K562 (cell line): Measurements from ENCODE around the gene TJP3. TPM values are rescaled to one million over a fixed set of nuclear protein-coding genes. Genes with fewer than 3 reads are reported as not detected.

ENCODE experiments used
- CXXC5 ChIP-seq: fragments of 250-450 bp; sonication (Bioruptor Pico); IDR thresholded peaks from 2 replicates; pipeline ENCODE4 v1.8.0; 2022; ENCODE audit warnings: inconsistent platforms, mild to moderate bottlenecking, moderate library complexity
- HLTF ChIP-seq: fragments of 450-650 bp; IDR thresholded peaks from 2 replicates; pipeline ENCODE4 v1.6.1; 2016
- HNRNPH1 ChIP-seq: fragments of 200-400 bp; formaldehyde crosslinking; optimal IDR thresholded peaks from 2 replicates; pipeline ENCODE3; 2017; ENCODE audit warnings: low read depth, mild to moderate bottlenecking, low read length, moderate library complexity
- KHSRP ChIP-seq: fragments of 450-650 bp; IDR thresholded peaks from 2 replicates; pipeline ENCODE4 v1.6.1; 2017
- NCOA2 ChIP-seq, 2 experiments: fragments of 450-650 bp; IDR thresholded peaks; 2 replicates each; pipeline ENCODE4 v1.6.1; 2018; ENCODE audit warnings: mild to moderate bottlenecking in 2 of 2, moderate library complexity in 1 of 2; ENCODE audit not compliant: partially characterized antibody in 2 of 2
- NR2C2 ChIP-seq, 2 experiments: fragments of 200-800 bp in 1 of 2; sonication (Bioruptor generic) in 1 of 2; sonication (generic) in 1 of 2; formaldehyde crosslinking in 1 of 2; IDR thresholded peaks; 2 replicates each; pipeline versions ENCODE4 v1.6.1 to v1.8.0; 2016 to 2022; ENCODE audit warnings: mild to moderate bottlenecking in 1 of 2, missing compliant biosample characterization in 1 of 2, missing genetic modification characterization in 1 of 2, missing genetic modification reagents in 1 of 2
- RFX7 ChIP-seq: fragments of 250-450 bp; sonication (Bioruptor Pico); IDR thresholded peaks from 2 replicates; pipeline ENCODE4 v1.5.1; 2021; ENCODE audit warnings: mild to moderate bottlenecking
- TGIF2 ChIP-seq: sonication (generic); formaldehyde crosslinking; IDR thresholded peaks from 2 replicates; pipeline ENCODE4 v1.8.1; 2022; ENCODE audit warnings: mild to moderate bottlenecking, missing genetic modification reagents, moderate library complexity
- ZNF133 ChIP-seq: fragments of 250-450 bp; sonication (Bioruptor Pico); IDR thresholded peaks from 2 replicates; pipeline ENCODE4 v1.4.0; 2020; ENCODE audit warnings: mild to moderate bottlenecking
- ZNF263 ChIP-seq: sonication (generic); formaldehyde crosslinking; IDR thresholded peaks from 2 replicates; pipeline ENCODE4 v1.8.0; 2022; ENCODE audit warnings: mild to moderate bottlenecking, missing genetic modification reagents, borderline replicate concordance
- ZNF311 ChIP-seq: fragments of 250-450 bp; sonication (Bioruptor Pico); IDR thresholded peaks from 2 replicates; pipeline ENCODE4 v1.4.0; 2020; ENCODE audit warnings: mild to moderate bottlenecking, moderate library complexity
- ZNF347 ChIP-seq: fragments of 450-650 bp; formaldehyde crosslinking; IDR thresholded peaks from 2 replicates; pipeline ENCODE4 v1.4.0; 2020; ENCODE audit warnings: low read depth, mild to moderate bottlenecking, moderate library complexity
- polyA plus RNA-seq, 8 experiments: library from polyadenylated mRNA; depleted of rRNA in 4 of 8; stranded (reverse) in 5 of 8; unstranded in 3 of 8; fragments of >200 nt; fragmentation: Nextera tagmentation in 2 of 8; fragmentation: Illumina TruSeq in 1 of 8; extraction: Ambion mirVana in 2 of 8; extraction: Trizol in 1 of 8; gene quantifications; 2 replicates each; pipeline versions ENCODE4 v1.2.1 to v1.2.3, GENCODE V29; 2011 to 2014; ENCODE audit warnings: inconsistent platforms in 1 of 8, missing spikeins in 1 of 8
- total RNA-seq, 7 experiments: library from RNA; depleted of rRNA in 6 of 7; stranded (reverse); fragments of >200 nt in 6 of 7; fragmentation: Illumina TruSeq in 2 of 7; extraction: Trizol in 2 of 7; gene quantifications; 2 replicates each; pipeline versions ENCODE4 v1.2.1 to v1.2.3, GENCODE V29; 2011 to 2021; ENCODE audit warnings: low replicate concordance in 1 of 7
- TF ChIP-seq, protein P1 (sequence below): fragments of 150-350 bp; conservative IDR thresholded peaks from 2 replicates; pipeline ENCODE4 v1.6.1; 2014; ENCODE audit warnings: low read length
- TF ChIP-seq, protein P2 (sequence below): fragments of 450-650 bp; IDR thresholded peaks from 2 replicates; pipeline ENCODE4 v1.6.1; 2017; ENCODE audit warnings: antibody characterized with exemption
- TF ChIP-seq, protein P3 (sequence below), 2 experiments: fragments of 250-450 bp in 1 of 2; fragments of 450-650 bp in 1 of 2; sonication (Bioruptor Pico) in 1 of 2; IDR thresholded peaks; 2 replicates each; pipeline versions ENCODE4 v1.6.1 to v1.8.0; 2016 to 2021; ENCODE audit warnings: mild to moderate bottlenecking in 2 of 2, moderate library complexity in 2 of 2, missing compliant biosample characterization in 1 of 2, missing genetic modification characterization in 1 of 2
- TF ChIP-seq, protein P4 (sequence below): fragments of 450-650 bp; IDR thresholded peaks from 2 replicates; pipeline ENCODE4 v1.6.1; 2016; ENCODE audit warnings: missing biosample characterization, missing genetic modification characterization
- TF ChIP-seq, protein P5 (sequence below): IDR thresholded peaks from 3 replicates; pipeline ENCODE4 v1.6.1; 2011; ENCODE audit warnings: borderline replicate concordance, mild to moderate bottlenecking, moderate library complexity; ENCODE audit not compliant: insufficient read length; ENCODE audit errors: extremely low read depth

The TJP3 gene
- total and polyA plus RNA-seq, 9 of the 15 experiments (the other 6 are each of a cell fraction or from before 2014, with no cell fraction given) = 0.11 to 2.4 (median 0.57) TPM; not detected in 1

DNA sequence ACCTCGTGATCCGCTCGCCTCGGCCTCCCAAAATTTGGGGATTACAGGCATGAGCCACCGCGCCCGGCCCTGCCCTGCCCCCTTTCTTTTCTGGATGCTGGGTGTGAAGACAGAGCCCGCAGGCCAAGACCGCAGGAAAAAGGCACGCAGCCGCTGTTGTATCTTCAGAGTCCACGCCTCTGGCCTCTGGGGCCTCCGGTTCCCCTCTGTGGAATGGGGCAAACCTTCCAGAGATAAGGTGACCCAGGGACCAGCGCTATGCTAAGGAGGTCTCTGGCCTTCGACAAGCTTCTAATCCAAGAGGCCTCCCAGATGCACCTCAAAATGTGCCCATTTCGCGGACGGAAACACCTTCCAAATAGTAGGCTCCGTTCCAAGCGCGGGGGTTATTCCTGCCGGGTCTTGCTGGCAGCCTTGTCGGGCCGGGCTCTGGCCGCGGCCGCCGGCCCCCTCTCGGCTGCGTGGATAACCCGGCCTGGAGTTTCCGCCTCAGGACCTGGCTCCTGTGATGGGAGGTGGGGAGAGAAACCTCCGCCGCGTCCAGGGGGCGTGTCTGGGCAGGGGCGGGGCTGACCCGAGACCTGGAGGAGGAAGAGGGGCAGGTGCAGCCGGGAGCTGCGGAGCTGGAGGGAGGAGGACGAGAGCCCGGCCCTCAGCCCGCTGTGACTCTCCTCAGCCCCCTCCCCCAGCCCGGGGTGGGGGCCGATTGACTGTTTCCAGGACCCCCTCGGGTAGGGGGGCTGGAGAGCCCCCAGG, 13.1 kb downstream of the TJP3 start (continued):
- TF ChIP-seq NR2C2 (CRISPR knock-in tag; IDR thresholded peaks at IDR 0.05) (no peak), NR2C2 (tag; IDR thresholded peaks at IDR 0.05) (peak; percentile 52; the same call in 1 of the 2 replicates), NCOA2 (IDR thresholded peaks at IDR 0.05; ENCODE audit: partially characterized antibody in 2 of 2) (no peak), KHSRP (no peak), ZNF133 (no peak), CXXC5 (CRISPR knock-in tag) (peak; percentile 91), RFX7 (CRISPR knock-in tag) (no peak), TGIF2 (0 out of 2 replicates have a peak, but pooled peaks have one; percentile 47), ZNF263 (CRISPR knock-in tag) (no peak; the same call in 1 of the 2 replicates), HLTF (no peak), ZNF347 (CRISPR knock-in tag) (no peak), ZNF311 (CRISPR knock-in tag) (no peak), HNRNPH1 (no peak)
- TF ChIP-seq, protein P1, sequence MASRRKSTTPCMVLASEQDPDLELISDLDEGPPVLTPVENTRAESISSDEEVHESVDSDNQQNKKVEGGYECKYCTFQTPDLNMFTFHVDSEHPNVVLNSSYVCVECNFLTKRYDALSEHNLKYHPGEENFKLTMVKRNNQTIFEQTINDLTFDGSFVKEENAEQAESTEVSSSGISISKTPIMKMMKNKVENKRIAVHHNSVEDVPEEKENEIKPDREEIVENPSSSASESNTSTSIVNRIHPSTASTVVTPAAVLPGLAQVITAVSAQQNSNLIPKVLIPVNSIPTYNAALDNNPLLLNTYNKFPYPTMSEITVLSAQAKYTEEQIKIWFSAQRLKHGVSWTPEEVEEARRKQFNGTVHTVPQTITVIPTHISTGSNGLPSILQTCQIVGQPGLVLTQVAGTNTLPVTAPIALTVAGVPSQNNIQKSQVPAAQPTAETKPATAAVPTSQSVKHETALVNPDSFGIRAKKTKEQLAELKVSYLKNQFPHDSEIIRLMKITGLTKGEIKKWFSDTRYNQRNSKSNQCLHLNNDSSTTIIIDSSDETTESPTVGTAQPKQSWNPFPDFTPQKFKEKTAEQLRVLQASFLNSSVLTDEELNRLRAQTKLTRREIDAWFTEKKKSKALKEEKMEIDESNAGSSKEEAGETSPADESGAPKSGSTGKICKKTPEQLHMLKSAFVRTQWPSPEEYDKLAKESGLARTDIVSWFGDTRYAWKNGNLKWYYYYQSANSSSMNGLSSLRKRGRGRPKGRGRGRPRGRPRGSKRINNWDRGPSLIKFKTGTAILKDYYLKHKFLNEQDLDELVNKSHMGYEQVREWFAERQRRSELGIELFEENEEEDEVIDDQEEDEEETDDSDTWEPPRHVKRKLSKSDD = peak; percentile 54; the same call in 1 of the 2 replicates
- TF ChIP-seq, protein P2, sequence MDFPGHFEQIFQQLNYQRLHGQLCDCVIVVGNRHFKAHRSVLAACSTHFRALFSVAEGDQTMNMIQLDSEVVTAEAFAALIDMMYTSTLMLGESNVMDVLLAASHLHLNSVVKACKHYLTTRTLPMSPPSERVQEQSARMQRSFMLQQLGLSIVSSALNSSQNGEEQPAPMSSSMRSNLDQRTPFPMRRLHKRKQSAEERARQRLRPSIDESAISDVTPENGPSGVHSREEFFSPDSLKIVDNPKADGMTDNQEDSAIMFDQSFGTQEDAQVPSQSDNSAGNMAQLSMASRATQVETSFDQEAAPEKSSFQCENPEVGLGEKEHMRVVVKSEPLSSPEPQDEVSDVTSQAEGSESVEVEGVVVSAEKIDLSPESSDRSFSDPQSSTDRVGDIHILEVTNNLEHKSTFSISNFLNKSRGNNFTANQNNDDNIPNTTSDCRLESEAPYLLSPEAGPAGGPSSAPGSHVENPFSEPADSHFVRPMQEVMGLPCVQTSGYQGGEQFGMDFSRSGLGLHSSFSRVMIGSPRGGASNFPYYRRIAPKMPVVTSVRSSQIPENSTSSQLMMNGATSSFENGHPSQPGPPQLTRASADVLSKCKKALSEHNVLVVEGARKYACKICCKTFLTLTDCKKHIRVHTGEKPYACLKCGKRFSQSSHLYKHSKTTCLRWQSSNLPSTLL = no peak
- TF ChIP-seq, protein P3, sequence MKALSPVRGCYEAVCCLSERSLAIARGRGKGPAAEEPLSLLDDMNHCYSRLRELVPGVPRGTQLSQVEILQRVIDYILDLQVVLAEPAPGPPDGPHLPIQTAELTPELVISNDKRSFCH (CRISPR knock-in tag; IDR thresholded peaks at IDR 0.05) = no peak
- TF ChIP-seq, protein P3 (tag; IDR thresholded peaks at IDR 0.05) = peak; percentile 92
- TF ChIP-seq, protein P4, sequence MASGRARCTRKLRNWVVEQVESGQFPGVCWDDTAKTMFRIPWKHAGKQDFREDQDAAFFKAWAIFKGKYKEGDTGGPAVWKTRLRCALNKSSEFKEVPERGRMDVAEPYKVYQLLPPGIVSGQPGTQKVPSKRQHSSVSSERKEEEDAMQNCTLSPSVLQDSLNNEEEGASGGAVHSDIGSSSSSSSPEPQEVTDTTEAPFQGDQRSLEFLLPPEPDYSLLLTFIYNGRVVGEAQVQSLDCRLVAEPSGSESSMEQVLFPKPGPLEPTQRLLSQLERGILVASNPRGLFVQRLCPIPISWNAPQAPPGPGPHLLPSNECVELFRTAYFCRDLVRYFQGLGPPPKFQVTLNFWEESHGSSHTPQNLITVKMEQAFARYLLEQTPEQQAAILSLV = no peak
- TF ChIP-seq, protein P5, sequence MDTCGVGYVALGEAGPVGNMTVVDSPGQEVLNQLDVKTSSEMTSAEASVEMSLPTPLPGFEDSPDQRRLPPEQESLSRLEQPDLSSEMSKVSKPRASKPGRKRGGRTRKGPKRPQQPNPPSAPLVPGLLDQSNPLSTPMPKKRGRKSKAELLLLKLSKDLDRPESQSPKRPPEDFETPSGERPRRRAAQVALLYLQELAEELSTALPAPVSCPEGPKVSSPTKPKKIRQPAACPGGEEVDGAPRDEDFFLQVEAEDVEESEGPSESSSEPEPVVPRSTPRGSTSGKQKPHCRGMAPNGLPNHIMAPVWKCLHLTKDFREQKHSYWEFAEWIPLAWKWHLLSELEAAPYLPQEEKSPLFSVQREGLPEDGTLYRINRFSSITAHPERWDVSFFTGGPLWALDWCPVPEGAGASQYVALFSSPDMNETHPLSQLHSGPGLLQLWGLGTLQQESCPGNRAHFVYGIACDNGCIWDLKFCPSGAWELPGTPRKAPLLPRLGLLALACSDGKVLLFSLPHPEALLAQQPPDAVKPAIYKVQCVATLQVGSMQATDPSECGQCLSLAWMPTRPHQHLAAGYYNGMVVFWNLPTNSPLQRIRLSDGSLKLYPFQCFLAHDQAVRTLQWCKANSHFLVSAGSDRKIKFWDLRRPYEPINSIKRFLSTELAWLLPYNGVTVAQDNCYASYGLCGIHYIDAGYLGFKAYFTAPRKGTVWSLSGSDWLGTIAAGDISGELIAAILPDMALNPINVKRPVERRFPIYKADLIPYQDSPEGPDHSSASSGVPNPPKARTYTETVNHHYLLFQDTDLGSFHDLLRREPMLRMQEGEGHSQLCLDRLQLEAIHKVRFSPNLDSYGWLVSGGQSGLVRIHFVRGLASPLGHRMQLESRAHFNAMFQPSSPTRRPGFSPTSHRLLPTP = no peak
